Measurements from ENCODE around the gene UGGT2. TPM values are rescaled to one million over a fixed set of nuclear protein-coding genes. Genes with fewer than 3 reads are reported as not detected.

UGGT2 gene
- total RNA-seq, 2 experiments from 2014 or later = 1.8 TPM; not detected in 1

- no peaks in the 10 kb centered on the region for H3K36me3 ChIP-seq (ENCODE audit: insufficient read depth, low read length)
- no peak overlapping the region for H3K4me3 ChIP-seq (ENCODE audit: low read depth, low read length, poor library complexity, severe bottlenecking)
- intact Hi-C loops (cut with micrococcal nuclease; ENCODE audit: unreplicated experiment) = no loop called here
- no peak overlapping the region for H3K4me2 ChIP-seq (ENCODE audit: low read length)
- BruUV-seq (replicated peaks) = no TSS peak
- CTCF ChIA-PET (ENCODE audit: unreplicated experiment) = no interaction called here
- H3K4me1 ChIP-seq (ENCODE audit: insufficient read depth, low read length, poor library complexity, severe bottlenecking) = no peaks in the 10 kb centered on the region
- H3K9me2 ChIP-seq (ENCODE audit: insufficient read depth, low read length) = no peaks in the 10 kb centered on the region
- no peaks in the 10 kb centered on the region for H3K9me3 ChIP-seq (ENCODE audit: low read length)
- H2AFZ ChIP-seq (ENCODE audit: low read length) = no peak overlapping the region
- no peak for DNase-seq (ENCODE audit: low spot score)
- no peaks in the 10 kb centered on the region for H4K20me1 ChIP-seq (ENCODE audit: insufficient read depth, low read length)
- no peaks in the 10 kb centered on the region for H3K79me2 ChIP-seq (ENCODE audit: insufficient read depth, low read depth, low read length)
- H3K27ac ChIP-seq (ENCODE audit: low read depth, low read length, poor library complexity, severe bottlenecking) = no peak overlapping the region
- POLR2A ChIA-PET = no interaction called here
- TF ChIP-seq CTCF (conservative IDR thresholded peaks at IDR 0.05; ENCODE audit: low read length) (no peak), EZH2phosphoT487 (IDR thresholded peaks at IDR 0.05; ENCODE audit: borderline replicate concordance, low read depth, low read length) (no peak)
Observed at GRCh38 chr13:96020931-96021330, 32.3 kb downstream of the UGGT2 start.

DNA sequence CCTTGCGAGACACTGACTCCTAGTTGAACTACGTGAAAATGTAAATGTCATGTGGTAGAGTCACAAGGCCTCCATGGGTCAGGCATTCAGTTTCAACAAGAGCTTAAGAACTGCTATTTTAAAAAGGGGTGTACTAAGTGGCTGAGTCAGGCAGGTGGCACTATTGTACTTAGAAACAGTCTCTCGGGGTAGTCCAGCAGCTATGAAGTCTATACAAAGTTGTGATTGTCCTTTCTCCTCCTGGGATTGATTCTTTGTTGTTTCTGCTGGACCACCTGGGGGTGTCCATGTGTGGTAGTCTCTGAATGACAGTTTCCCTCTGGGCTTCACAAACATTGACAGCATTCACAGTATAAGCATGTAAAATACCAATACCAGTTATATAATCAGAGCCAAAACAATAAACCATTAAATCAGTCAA lies 33.0 kb downstream of the UGGT2 start:
- H3K36me3 ChIP-seq (ENCODE audit: insufficient read depth, low read length) = no peaks in the 10 kb centered on the region
- H4K20me1 ChIP-seq (ENCODE audit: insufficient read depth, low read length) = no peaks in the 10 kb centered on the region
- H3K9me2 ChIP-seq (ENCODE audit: insufficient read depth, low read length) = no peaks in the 10 kb centered on the region
- H3K9me3 ChIP-seq (ENCODE audit: low read length) = no peaks in the 10 kb centered on the region
- H3K4me1 ChIP-seq (ENCODE audit: insufficient read depth, low read length, poor library complexity, severe bottlenecking) = no peaks in the 10 kb centered on the region
- intact Hi-C loops (cut with micrococcal nuclease; ENCODE audit: unreplicated experiment) = no loop called here
- CTCF ChIA-PET (ENCODE audit: unreplicated experiment) = no interaction called here
- no peak overlapping the region for H3K27ac ChIP-seq (ENCODE audit: low read depth, low read length, poor library complexity, severe bottlenecking)
- no peak overlapping the region for H3K4me3 ChIP-seq (ENCODE audit: low read depth, low read length, poor library complexity, severe bottlenecking)
- no peaks in the 10 kb centered on the region for H3K79me2 ChIP-seq (ENCODE audit: insufficient read depth, low read depth, low read length)
- BruUV-seq (replicated peaks) = no TSS peak
- peak; percentile 14 for DNase-seq (ENCODE audit: low spot score)
- no peak overlapping the region for H3K4me2 ChIP-seq (ENCODE audit: low read length)
- no peak overlapping the region for H2AFZ ChIP-seq (ENCODE audit: low read length)
- POLR2A ChIA-PET = interaction anchor here (0.6 kb wide), 1 partner anchor 52 kb away, joined by 3 read pairs; no protein-coding TSS in a partner anchor
- TF ChIP-seq CTCF (conservative IDR thresholded peaks at IDR 0.05; ENCODE audit: low read length) (peak; percentile 66), EZH2phosphoT487 (IDR thresholded peaks at IDR 0.05; ENCODE audit: borderline replicate concordance, low read depth, low read length) (no peak)

DNA sequence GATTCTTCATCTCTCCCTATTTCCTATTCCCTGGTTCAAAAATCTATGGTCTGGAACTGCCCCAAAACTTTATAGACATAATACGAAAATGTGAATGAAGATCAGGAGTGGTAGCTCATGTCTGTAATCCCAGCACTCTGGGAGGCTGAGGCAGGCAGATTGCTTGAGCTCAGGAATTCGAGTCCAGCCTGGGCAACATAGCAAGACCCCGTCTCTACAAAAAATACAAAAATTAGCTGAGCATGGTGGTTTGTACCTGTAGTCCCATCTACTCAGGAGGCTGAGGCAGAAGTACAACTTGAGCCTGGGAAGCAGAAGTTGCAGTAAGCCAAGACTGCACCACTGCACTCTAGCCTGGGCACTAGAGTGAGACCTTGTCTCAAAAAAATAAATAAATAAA lies 35.1 kb downstream of the UGGT2 start:
- intact Hi-C loops (cut with micrococcal nuclease; ENCODE audit: unreplicated experiment) = no loop called here
- no peaks in the 10 kb centered on the region for H3K4me1 ChIP-seq (ENCODE audit: insufficient read depth, low read length, poor library complexity, severe bottlenecking)
- H2AFZ ChIP-seq (ENCODE audit: low read length) = no peak overlapping the region
- no peaks in the 10 kb centered on the region for H3K9me2 ChIP-seq (ENCODE audit: insufficient read depth, low read length)
- TF ChIP-seq CTCF (conservative IDR thresholded peaks at IDR 0.05; ENCODE audit: low read length) (no peak), EZH2phosphoT487 (IDR thresholded peaks at IDR 0.05; ENCODE audit: borderline replicate concordance, low read depth, low read length) (no peak)
- H3K36me3 ChIP-seq (ENCODE audit: insufficient read depth, low read length) = no peaks in the 10 kb centered on the region
- no peaks in the 10 kb centered on the region for H4K20me1 ChIP-seq (ENCODE audit: insufficient read depth, low read length)
- no peak overlapping the region for H3K4me3 ChIP-seq (ENCODE audit: low read depth, low read length, poor library complexity, severe bottlenecking)
- H3K27ac ChIP-seq (ENCODE audit: low read depth, low read length, poor library complexity, severe bottlenecking) = no peak overlapping the region
- H3K4me2 ChIP-seq (ENCODE audit: low read length) = no peak overlapping the region
- no peak for DNase-seq (ENCODE audit: low spot score)
- no peaks in the 10 kb centered on the region for H3K79me2 ChIP-seq (ENCODE audit: insufficient read depth, low read depth, low read length)
- BruUV-seq (replicated peaks) = no TSS peak
- H3K9me3 ChIP-seq (ENCODE audit: low read length) = no peaks in the 10 kb centered on the region
- CTCF ChIA-PET (ENCODE audit: unreplicated experiment) = no interaction called here
- POLR2A ChIA-PET = no interaction called here

All from OCI-LY7 (cell line).